Right cardiac atrium (tissue), 5 donors: Measurements from ENCODE around the gene MRPS27. TPM values are rescaled to one million over a fixed set of nuclear protein-coding genes. Genes with fewer than 3 reads are reported as not detected.
A peak's percentile ranks its signal among the peaks of the same experiment; 100 is the strongest.

Experiments
- ATAC-seq, 2 donors: fragments of 200-7000 bp; cut with Tn5 transposase; one replicate each; pipeline versions ENCODE4 v1.8.0 to v1.9.1; 2020; ENCODE audit warnings: moderate library complexity in 2 of 2, mild to moderate bottlenecking in 1 of 2
- DNase-seq, 3 donors: peaks; one replicate each; pipeline ENCODE4 v3.0.0-alpha.2; 2020
- H3K27ac ChIP-seq: one replicate; pipeline ENCODE4 v1.5.1; 2013; ENCODE audit warnings: mild to moderate bottlenecking, low read length, control low read depth, moderate library complexity
- H3K27me3 ChIP-seq: one replicate; pipeline ENCODE4 v1.6.1; 2013; ENCODE audit not compliant: control insufficient read depth, insufficient read depth
- H3K4me1 ChIP-seq: one replicate; pipeline ENCODE4 v1.6.1; 2013; ENCODE audit warnings: low read length; ENCODE audit not compliant: control insufficient read depth, insufficient read depth
- H3K4me3 ChIP-seq: one replicate; pipeline ENCODE4 v1.5.1; 2013; ENCODE audit warnings: low read length, control low read depth
- H3K9me3 ChIP-seq: one replicate; pipeline ENCODE4 v1.6.1; 2013; ENCODE audit warnings: low read length; ENCODE audit not compliant: control insufficient read depth
- WGBS: extraction: QIAGEN DNeasy Blood & Tissue Kit; methylation state at CpG from one replicate; pipeline ENCODE4 v1.1.7; 2013; 5-methylcytosine and 5-hydroxymethylcytosine counted together
- intact Hi-C, 4 donors: fragments of 100-400 bp; cut with DNase I; formaldehyde crosslinking; loops; one replicate each; pipeline versions ENCODE4 v1.11.0 to v1.14.0; 2022 to 2023
- long read RNA-seq, 4 donors: library from polyadenylated mRNA; unstranded; transcript quantifications; one replicate each; pipeline ENCODE4 v2.0.0, GENCODE V29; 2020 to 2021
- polyA plus RNA-seq: library from polyadenylated mRNA; stranded (reverse); fragments of 200-250 nt; gene quantifications from one replicate; pipeline ENCODE4 v1.2.3, GENCODE V29; 2013
- total RNA-seq, 4 donors: library from RNA; stranded (reverse); fragmentation: NEBNext Ultra II Directional; extraction: Animal tissue kit (Norgen Biotek cat#: 25700); gene quantifications; one replicate each; pipeline ENCODE4 v1.2.1, GENCODE V29; 2021
- donor health status: healthy with polysubstance abuse.
- donor health status: DM: no; HTN: yes; CAD: no.
- donor health status: DM: no; HTN: no; CAD: no.
- donor health status: DM: no; HTN: yes; CAD: no; lungs with severe emphysema.
- donor health status: DM: yes; HTN: yes; CAD: no.

Gene MRPS27
- total RNA-seq (10 to 100 TPM; 45.1 to 71.7 (median 61.2) TPM), polyA plus RNA-seq (40.5 TPM)
- long read RNA-seq, donor 1, transcript MRPS27-202 (11 exons, 2,628 nt), result minor isoform, 10 of 232 reads
- long read RNA-seq, donor 1, transcript MRPS27-201 (11 exons, 2,785 nt), result major isoform, 196 of 232 reads
- long read RNA-seq, donor 1, partial matches to known transcripts, result 6 of 232 reads
- long read RNA-seq, donor 1, other reads (novel, unspliced or antisense), result 19 of 232 reads
- long read RNA-seq, donor 2, transcript MRPS27-202 (11 exons, 2,628 nt), result minor isoform, 6 of 70 reads
- long read RNA-seq, donor 2, transcript MRPS27-201 (11 exons, 2,785 nt), result major isoform, 51 of 70 reads
- long read RNA-seq, donor 2, partial matches to known transcripts, result 6 of 70 reads
- long read RNA-seq, donor 2, other reads (novel, unspliced or antisense), result 6 of 70 reads
- long read RNA-seq, donor 3, transcript MRPS27-202 (11 exons, 2,628 nt), result minor isoform, 21 of 398 reads
- long read RNA-seq, donor 3, transcript MRPS27-201 (11 exons, 2,785 nt), result major isoform, 307 of 398 reads
- long read RNA-seq, donor 3, partial matches to known transcripts, result 30 of 398 reads
- long read RNA-seq, donor 3, other reads (novel, unspliced or antisense), result 39 of 398 reads
- long read RNA-seq, donor 4, transcript MRPS27-201 (11 exons, 2,785 nt), result major isoform, 56 of 76 reads
- long read RNA-seq, donor 4, partial matches to known transcripts, result 4 of 76 reads
- long read RNA-seq, donor 4, other reads (novel, unspliced or antisense), result 12 of 76 reads

DNA sequence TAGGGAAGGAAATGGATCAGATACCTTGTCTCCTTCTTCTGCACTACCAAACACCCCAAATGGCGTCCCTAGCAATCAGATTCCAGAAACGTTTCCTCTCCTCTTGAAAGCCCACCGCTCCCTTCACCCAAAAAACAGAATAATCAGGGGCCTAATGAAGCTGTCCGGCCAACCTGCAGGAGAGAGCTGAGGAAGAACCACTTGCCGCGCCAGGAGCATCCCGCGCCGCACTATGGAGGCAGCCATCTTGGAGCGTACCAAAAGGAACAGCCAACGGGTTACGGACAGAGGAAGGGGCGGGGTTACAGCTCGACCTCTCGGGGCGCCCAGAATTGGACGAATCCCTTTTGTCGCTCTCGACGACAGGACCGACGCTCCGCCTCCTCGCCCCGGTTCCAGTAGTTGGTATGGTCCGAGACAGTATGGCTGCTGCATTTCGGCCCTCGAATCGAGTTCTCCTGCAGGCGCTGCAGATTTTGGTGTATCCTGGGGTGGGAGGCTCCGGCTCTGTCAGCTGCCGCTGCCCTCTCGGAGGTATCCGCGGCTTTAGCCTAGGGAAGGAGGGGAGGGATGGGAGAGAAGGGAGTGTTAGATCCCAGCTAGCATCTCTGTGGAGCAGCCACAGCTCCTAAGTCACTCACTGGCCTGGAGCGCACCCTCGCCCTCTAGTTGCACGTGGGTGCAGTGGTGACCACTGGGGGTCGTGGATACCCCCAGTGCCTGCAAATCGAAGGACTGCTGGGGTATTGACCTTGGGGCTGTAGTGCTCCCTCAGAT, at the start of gene MRPS27, which contains the start of gene PTCD2:
MRPS27 (minus strand) TSS at position 265 of the 777 bp plus-strand sequence; CDS start at position 246, 19 bp downstream.
PTCD2 (plus strand) TSS at position 398 of the 777 bp plus-strand sequence; CDS start at position 408, 10 bp downstream.
- Histone ChIP-seq H3K27me3 (no peaks in the 10 kb centered on the region), H3K4me3 (peak within 1 kb of the TSS; percentile 82), H3K27ac (peak within 1 kb of the TSS; percentile 94), H3K4me1 (no peaks in the 10 kb centered on the region), H3K9me3 (no peaks in the 10 kb centered on the region)
- peak; percentile 97 to 98 (median 97) for DNase-seq
- peak; percentile 100 for ATAC-seq
- under 1% methylated on average over 40 of the region's 40 CpGs for WGBS
- intact Hi-C loops, result no loop called here

DNA sequence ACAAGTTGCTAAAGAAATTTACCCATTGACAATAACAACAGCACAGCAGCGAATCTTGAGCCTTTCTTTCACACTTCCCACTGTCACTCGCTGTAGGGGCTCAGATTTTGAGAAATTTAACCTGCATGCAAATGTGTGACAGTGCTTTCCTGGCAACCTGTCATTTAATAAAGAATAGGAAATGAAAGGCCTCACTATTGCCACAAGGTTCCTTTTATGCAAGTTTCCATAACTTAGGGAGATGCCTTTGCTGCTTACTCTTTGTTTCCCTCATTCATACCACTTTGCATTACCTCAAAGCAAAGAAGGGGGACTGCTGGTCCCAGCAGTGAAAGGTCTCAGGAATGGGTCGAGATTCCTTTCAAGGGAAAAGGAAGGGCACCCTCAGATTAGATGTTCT, 49.7 kb upstream of the MRPS27 start:
- no peaks in the 10 kb centered on the region for H3K9me3 ChIP-seq
- 92% methylated on average over 3 of the region's 3 CpGs for WGBS
- no peak overlapping the region for H3K4me3 ChIP-seq
- no peak for ATAC-seq
- H3K27ac ChIP-seq, result no peak overlapping the region
- H3K4me1 ChIP-seq, result no peaks in the 10 kb centered on the region
- intact Hi-C loops, result loop anchor here (5.0 to 10.0 kb wide), 3 partner anchors 155 to 445 kb away; partner anchors contain the start of gene TNPO1 (in 2 of the 4)
- DNase-seq, result no peak
- H3K27me3 ChIP-seq, result no peaks in the 10 kb centered on the region

DNA sequence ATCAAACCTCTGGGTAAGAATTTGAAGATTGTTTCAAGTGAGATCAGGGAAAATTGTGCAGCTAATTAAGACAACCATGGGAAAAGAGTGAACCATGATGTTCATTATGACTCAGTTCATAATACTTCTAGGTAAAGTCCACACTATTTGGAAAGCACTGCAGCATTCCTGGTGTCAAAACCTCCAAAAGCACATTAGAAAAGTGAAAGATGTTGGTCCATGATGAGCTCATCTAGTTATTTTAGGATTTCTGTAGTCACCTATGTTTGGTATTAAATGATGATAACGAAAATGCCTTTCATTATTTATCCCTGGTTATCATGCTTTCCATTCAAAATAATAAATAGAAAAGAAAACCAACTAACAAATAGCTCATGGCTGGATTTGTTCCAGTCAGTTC, 49.3 kb upstream of the MRPS27 start:
- intact Hi-C loops, result loop anchor here in 3 of 4 donors (5.0 to 10.0 kb wide), 2 partner anchors 158 to 446 kb away; partner anchors contain the start of gene TNPO1 (in 2 of the 3)
- Histone ChIP-seq H3K4me1 (no peaks in the 10 kb centered on the region), H3K9me3 (no peaks in the 10 kb centered on the region), H3K27me3 (no peaks in the 10 kb centered on the region), H3K27ac (no peak overlapping the region), H3K4me3 (no peak overlapping the region)
- ATAC-seq (no peak), DNase-seq (no peak)
- 89% methylated on average over 1 of the region's 1 CpG for WGBS

DNA sequence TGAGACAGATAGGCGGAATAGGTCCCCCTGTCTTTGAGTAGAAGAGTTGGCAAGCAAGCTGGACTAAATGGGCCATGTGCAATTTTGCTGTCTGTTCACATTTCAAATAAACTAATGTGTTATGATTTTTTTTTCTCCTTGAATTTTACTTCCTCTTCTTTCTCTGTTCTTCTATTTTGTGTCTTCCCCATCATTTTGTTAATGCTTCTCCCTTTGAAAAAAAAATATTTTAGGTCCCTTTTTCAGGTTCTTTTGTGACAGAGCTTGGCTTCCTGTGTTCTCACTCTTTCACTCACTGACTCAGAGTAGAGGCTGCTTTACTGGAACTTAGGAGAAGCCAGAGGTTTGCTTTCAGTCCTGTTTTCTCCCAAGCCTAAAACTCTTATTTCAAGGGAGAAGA, 48.2 kb upstream of the MRPS27 start:
- 96% methylated on average over 1 of the region's 1 CpG for WGBS
- H3K27ac ChIP-seq, result no peak overlapping the region
- intact Hi-C loops, result loop anchor here in 3 of 4 donors (5.0 to 10.0 kb wide), 2 partner anchors 159 to 447 kb away; partner anchors contain the start of gene TNPO1 (in 2 of the 3)

DNA sequence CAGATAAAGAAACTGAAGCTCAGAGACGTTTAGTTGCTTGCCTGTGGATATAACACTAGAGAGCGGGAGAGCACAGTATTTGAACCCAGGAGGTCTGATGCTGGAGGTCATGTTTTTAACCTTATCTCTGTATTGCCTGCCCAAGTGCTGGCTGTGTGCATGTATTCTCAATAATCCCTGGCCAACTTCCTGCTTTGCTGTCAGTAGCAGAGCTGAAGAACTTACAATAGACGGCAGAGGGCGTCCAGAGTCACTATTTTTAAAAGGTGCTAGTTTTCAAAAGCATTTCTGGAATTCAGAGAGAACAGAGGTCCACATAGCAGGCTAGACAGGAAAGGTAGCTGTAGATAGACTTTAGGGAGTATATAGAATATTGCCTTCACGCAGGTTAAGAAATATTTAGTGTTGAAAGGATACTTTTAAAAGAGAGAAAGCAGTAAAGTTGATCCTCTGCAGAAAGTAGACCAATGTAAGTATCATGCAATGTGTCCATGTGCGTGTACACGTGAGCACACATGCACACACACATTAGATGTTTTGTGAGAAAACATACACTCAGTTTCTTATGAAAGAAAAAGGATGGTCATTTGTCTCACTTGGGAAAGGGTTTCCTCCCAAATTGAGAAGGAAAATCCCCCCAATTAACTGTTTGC, 46.4 kb upstream of the MRPS27 start:
- no peaks in the 10 kb centered on the region for H3K27me3 ChIP-seq
- H3K9me3 ChIP-seq, result no peaks in the 10 kb centered on the region
- peak; percentile 44 to 83 (median 56) for DNase-seq
- no peak overlapping the region for H3K4me3 ChIP-seq
- whole genome bisulfite sequencing, result 27% methylated on average over 7 of the region's 7 CpGs
- no peaks in the 10 kb centered on the region for H3K4me1 ChIP-seq
- no peak overlapping the region for H3K27ac ChIP-seq
- ATAC-seq, result peak; percentile 89 to 90
- intact Hi-C loops, result loop anchor here in 3 of 4 donors (1.0 to 10.0 kb wide), 3 partner anchors 158 to 448 kb away; partner anchors contain the start of gene TNPO1 (in 2 of the 3)

More for the DNA sequence above, 48.2 kb upstream of the MRPS27 start:
- no peak for ATAC-seq
- H3K4me3 ChIP-seq, result no peak overlapping the region
- no peak for DNase-seq
- H3K4me1 ChIP-seq, result no peaks in the 10 kb centered on the region
- no peaks in the 10 kb centered on the region for H3K27me3 ChIP-seq
- H3K9me3 ChIP-seq, result no peaks in the 10 kb centered on the region

DNA sequence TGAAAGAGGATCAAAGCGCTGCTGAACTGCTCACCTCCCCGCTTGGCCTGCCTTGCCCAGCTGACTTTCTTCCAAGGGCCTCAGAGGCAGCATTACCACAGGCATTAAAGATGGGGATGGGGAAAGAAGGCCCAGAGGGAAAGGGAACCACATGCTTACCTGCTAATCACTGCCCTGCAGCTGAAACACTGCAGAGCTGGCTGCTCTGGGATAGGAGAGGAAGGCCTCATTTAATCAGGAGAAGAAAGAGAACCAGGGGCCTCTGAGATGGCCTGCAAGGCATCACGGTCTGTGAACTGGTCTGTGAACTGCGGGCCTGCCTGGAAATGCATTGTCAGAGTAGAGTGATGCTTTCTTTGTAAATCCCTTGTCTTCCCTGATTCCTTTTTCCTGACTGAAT, 44.9 kb upstream of the MRPS27 start:
- ATAC-seq (no peak), DNase-seq (no peak)
- Histone ChIP-seq H3K27ac (no peak overlapping the region), H3K27me3 (no peaks in the 10 kb centered on the region), H3K4me3 (no peak overlapping the region), H3K9me3 (no peaks in the 10 kb centered on the region), H3K4me1 (no peaks in the 10 kb centered on the region)
- intact Hi-C loops, result loop anchor here in 3 of 4 donors (5.0 to 10.0 kb wide), 2 partner anchors 162 to 450 kb away; partner anchors contain the start of gene TNPO1 (in 2 of the 3)
- WGBS, result 92% methylated on average over 4 of the region's 4 CpGs

DNA sequence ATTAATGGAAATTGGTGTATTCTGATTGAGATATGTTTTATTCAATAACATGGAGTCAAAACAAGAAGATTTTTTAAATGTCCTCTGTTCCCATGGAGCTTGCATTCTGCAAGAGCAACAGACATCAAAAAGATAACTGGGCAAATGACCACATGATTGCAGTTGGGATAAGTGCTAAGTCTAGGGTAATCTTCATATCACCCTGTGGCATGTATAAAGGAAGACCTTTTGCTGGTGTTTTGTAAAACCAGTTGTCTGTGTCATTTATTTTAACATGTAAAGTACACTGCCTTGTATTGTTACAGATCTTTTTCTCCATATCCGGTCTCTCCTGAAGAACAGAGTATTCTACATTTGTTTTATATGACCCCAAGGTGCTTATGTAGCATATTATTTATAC, 44.1 kb upstream of the MRPS27 start:
- Histone ChIP-seq H3K9me3 (no peaks in the 10 kb centered on the region), H3K4me1 (no peaks in the 10 kb centered on the region), H3K27me3 (no peaks in the 10 kb centered on the region), H3K27ac (no peak overlapping the region), H3K4me3 (no peak overlapping the region)
- 94% methylated on average over 1 of the region's 1 CpG for WGBS
- ATAC-seq (no peak), DNase-seq (no peak)
- intact Hi-C loops, result loop anchor here in 2 of 4 donors (10.0 kb wide), 1 partner anchor 451 kb away; the partner anchor contains the start of gene TNPO1 (in 2 of the 2)

DNA sequence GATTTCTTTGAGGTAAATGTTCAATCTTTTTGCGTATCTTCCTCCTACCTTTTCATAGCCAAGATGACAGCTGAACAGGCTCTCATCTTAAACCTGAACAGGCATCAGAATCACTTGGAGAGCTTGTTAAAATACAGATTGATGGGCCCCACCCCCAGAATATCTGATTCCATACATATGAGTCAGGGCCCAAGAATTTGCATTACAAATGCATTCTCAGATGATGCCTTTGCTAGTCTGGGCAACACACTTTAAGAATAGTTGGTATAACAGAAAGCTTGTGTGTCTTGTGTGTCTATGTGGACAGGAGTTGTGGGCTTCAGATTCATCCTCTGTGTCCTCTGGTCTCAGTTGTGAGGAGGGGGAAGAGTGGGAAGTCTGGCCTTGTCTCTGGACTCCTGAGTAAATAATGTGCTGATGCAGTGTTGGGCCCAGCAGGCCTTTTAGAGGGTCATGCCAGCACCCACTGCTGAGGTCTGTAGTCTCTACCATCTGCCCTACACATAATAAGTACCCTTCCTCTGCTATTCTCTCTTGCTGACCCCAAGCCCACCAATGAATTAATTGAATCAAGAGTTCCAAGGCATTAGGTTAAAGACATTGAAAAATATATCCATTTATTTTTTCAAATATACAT, 43.2 kb upstream of the MRPS27 start:
- H3K4me1 ChIP-seq, result no peaks in the 10 kb centered on the region
- ATAC-seq (no peak), DNase-seq (no peak)
- H3K27me3 ChIP-seq, result no peaks in the 10 kb centered on the region
- no peak overlapping the region for H3K4me3 ChIP-seq
- intact Hi-C loops, result loop anchor here in 2 of 4 donors (10.0 kb wide), 1 partner anchor 452 kb away; the partner anchor contains the start of gene TNPO1 (in 2 of the 2)
- H3K9me3 ChIP-seq, result no peaks in the 10 kb centered on the region
- no peak overlapping the region for H3K27ac ChIP-seq
- 99% methylated on average over 1 of the region's 1 CpG for WGBS

DNA sequence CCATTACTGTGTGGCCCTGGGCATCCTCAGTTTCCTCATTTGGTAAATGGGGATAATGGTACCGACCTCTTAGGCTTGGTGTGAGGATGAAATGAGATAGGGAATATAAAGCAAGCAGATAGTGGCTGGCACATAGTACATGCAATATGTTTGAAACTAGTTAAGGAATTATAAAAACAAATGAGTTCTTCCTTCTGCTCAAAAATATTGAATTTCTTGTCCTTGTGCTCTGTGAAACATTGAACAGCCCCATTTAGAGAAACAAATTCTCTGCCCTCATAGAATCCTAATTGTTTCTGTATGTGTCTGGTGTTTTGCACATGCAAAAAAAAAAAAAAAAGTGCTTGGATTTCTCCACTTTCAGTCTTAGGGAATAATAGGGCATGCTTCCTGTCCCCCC, 39.8 kb upstream of the MRPS27 start:
- intact Hi-C loops, result loop anchor here in 2 of 4 donors (10.0 kb wide), 1 partner anchor 455 kb away; the partner anchor contains the start of gene TNPO1 (in 2 of the 2)
- DNase-seq (no peak), ATAC-seq (no peak)
- Histone ChIP-seq H3K4me3 (no peak overlapping the region), H3K27ac (no peak overlapping the region), H3K9me3 (no peaks in the 10 kb centered on the region), H3K27me3 (no peaks in the 10 kb centered on the region), H3K4me1 (peaks cover 1% of the 10 kb centered on the region)
- 94% methylated on average over 1 of the region's 1 CpG for WGBS
